Measurements from ENCODE around the gene ACLY.

Gene ACLY

GRCh38 chr17:41918314-41919164 lies at the start of gene ACLY:
ACLY (minus strand) TSS chr17:41918951; CDS start chr17:41913873, 5,078 bp downstream.
- DNase-seq (ENCODE audit: low read depth) = peak; percentile 98
- no peak for TF ChIP-seq CTCF (conservative IDR thresholded peaks at IDR 0.05; ENCODE audit: low read depth, low read length)
- peak within 1 kb of the TSS; percentile 95 for H3K4me3 ChIP-seq (ENCODE audit: low read depth, low read length)

GRCh38 chr17:41967921-41968578 lies 49.3 kb upstream of the ACLY start:
- peak overlapping the region; percentile 84 for H3K4me3 ChIP-seq (ENCODE audit: low read depth, low read length)
- no peak for DNase-seq (ENCODE audit: low read depth)
- no peak for TF ChIP-seq CTCF (conservative IDR thresholded peaks at IDR 0.05; ENCODE audit: low read depth, low read length)

- no peak for TF ChIP-seq CTCF (conservative IDR thresholded peaks at IDR 0.05; ENCODE audit: low read depth, low read length)
- DNase-seq (ENCODE audit: low read depth) = peak; percentile 29
- H3K4me3 ChIP-seq (ENCODE audit: low read depth, low read length) = peak overlapping the region; percentile 84
Observed at GRCh38 chr17:41967141-41967920, 48.6 kb upstream of the ACLY start.

GRCh38 chr17:41966463-41967140 lies 47.9 kb upstream of the ACLY start, which contains the start of gene CNP:
CNP (plus strand) TSS chr17:41966795; CDS start chr17:41966885, 90 bp downstream.
- DNase-seq (ENCODE audit: low read depth) = peak; percentile 93
- TF ChIP-seq CTCF (conservative IDR thresholded peaks at IDR 0.05; ENCODE audit: low read depth, low read length) = no peak
- H3K4me3 ChIP-seq (ENCODE audit: low read depth, low read length) = peak within 1 kb of the TSS; percentile 84

GRCh38 chr17:41965694-41966462 lies 47.1 kb upstream of the ACLY start:
- no peak for TF ChIP-seq CTCF (conservative IDR thresholded peaks at IDR 0.05; ENCODE audit: low read depth, low read length)
- peak overlapping the region; percentile 84 for H3K4me3 ChIP-seq (ENCODE audit: low read depth, low read length)
- DNase-seq (ENCODE audit: low read depth) = peak; percentile 36
